Stimulated activated CD8-positive, alpha-beta memory T cell treated with anti-CD3 and anti-CD28 coated beads, Interleukin-4, amount 100 ng/mL, for 1 hour (primary cell): ENCODE data around the gene LBX1.

Source experiments
- DNase-seq, 2 donors: peaks; one replicate each; pipeline ENCODE4 v3.0.0-alpha.2; 2020; ENCODE audit warnings: low read depth in 2 of 2, low spot score in 1 of 2

Gene LBX1

GRCh38 chr10:101229266-101230182 is at the start of gene LBX1:
TSS of gene LBX1 (minus strand) at chr10:101229463. CDS start at chr10:101228815, 648 bp downstream.
- no peak for DNase-seq

- no peak for DNase-seq
Observed at GRCh38 chr10:101273741-101274140, 44.5 kb upstream of the LBX1 start.

- DNase-seq, result no peak
Observed at GRCh38 chr10:101273330-101273729, 44.1 kb upstream of the LBX1 start.

- peak; percentile 5 to 34 for DNase-seq
Observed at GRCh38 chr10:101272229-101272868, 43.1 kb upstream of the LBX1 start.

GRCh38 chr10:101270763-101271162 is 41.5 kb upstream of the LBX1 start:
- DNase-seq, result no peak

GRCh38 chr10:101267776-101268175 is 38.5 kb upstream of the LBX1 start:
- no peak for DNase-seq

- DNase-seq, result no peak
Observed at GRCh38 chr10:101267290-101267680, 38.0 kb upstream of the LBX1 start.

GRCh38 chr10:101266381-101267289 is 37.4 kb upstream of the LBX1 start:
- no peak for DNase-seq

- DNase-seq, result no peak
Observed at GRCh38 chr10:101263150-101263752, 34.0 kb upstream of the LBX1 start.

GRCh38 chr10:101262147-101262546 is 32.9 kb upstream of the LBX1 start:
- DNase-seq, result no peak

GRCh38 chr10:101261702-101262101 is 32.4 kb upstream of the LBX1 start:
- no peak for DNase-seq

GRCh38 chr10:101260764-101261481 is 31.7 kb upstream of the LBX1 start:
- DNase-seq, result no peak

- no peak for DNase-seq
Observed at GRCh38 chr10:101258179-101258885, 29.1 kb upstream of the LBX1 start.

- DNase-seq, result no peak
Observed at GRCh38 chr10:101257491-101257890, 28.2 kb upstream of the LBX1 start.

GRCh38 chr10:101257084-101257483 is 27.8 kb upstream of the LBX1 start:
- no peak for DNase-seq

GRCh38 chr10:101256387-101256786 is 27.1 kb upstream of the LBX1 start:
- DNase-seq, result no peak

GRCh38 chr10:101250136-101250535 is 20.9 kb upstream of the LBX1 start:
- DNase-seq, result no peak

- DNase-seq, result no peak
Observed at GRCh38 chr10:101249171-101249581, 19.9 kb upstream of the LBX1 start.

GRCh38 chr10:101246639-101247038 is 17.4 kb upstream of the LBX1 start:
- no peak for DNase-seq
